ENCODE data around the gene HOGA1.

Gene HOGA1

DNA sequence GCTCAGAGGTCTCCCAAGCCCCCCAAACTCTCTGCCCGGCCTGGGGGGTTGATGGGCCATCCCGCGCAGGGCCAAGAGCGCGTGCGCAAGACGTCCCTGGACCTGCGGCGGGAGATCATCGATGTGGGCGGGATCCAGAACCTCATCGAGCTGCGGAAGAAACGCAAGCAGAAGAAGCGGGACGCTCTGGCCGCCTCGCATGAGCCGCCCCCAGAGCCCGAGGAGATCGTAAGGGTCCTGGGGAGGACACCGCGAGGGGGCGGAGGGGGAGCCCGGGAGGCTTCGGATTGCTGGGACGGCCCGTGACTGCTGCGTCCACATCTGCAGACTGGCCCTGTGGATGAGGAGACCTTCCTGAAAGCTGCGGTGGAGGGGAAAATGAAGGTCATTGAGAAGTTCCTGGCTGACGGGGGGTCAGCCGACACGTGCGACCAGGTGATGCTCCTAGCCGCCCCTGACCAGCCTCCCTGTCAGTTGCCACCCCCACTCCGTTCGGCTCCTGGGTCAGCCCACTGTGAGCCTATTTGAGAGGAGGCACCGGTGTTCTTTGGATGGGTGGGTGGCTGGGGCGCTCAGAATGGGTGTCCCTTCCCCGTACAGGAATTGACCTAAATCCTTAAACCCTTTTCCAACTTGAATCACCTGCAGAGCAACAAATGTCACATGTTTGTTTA is 5.9 kb upstream of the HOGA1 start:
- no peak for DNase-seq (ENCODE audit: low read depth in 2 of 2)

DNA sequence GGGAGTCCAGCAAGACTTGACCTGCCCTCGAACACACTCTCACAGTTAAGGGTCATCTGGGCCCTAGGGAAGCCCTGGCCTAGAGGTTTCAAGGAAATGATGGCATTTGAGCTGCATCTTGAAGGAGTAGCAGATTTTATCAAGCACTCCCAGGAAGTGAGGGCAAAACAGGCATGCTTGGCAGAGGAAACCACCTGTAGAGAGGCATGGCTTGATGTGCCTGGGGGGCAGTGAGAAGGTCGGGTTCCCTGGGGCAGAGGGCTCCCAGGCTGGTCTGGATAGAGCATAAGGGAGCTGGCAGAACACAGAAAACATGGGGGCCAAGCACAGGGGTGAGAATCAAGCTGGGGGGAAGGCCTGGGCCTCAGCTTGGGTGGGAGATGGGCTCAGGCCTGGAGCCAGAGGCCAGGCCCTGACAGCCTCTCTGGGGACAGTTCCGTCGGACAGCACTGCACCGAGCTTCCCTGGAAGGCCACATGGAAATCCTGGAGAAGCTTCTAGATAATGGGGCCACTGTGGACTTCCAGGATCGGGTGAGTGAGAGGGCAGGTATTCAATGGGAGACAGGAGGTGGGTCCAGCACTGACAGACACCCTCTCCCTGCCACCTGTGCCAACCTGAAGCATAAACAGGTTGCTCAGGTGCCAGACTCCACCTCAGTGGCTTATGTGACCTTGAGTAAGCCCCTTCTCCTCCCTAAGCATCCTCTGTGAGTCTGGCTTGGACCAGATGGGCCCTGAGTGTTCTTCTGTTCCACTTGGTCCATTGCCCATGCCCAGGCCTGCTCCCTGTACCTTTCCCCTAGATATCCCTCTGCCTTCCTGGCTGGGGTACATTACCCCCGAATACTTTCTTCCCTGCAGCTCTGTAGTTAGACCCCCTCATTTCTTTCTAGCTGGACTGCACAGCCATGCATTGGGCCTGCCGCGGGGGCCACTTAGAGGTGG is 3.5 kb upstream of the HOGA1 start:
- no peak for DNase-seq (ENCODE audit: low read depth in 2 of 2)

DNA sequence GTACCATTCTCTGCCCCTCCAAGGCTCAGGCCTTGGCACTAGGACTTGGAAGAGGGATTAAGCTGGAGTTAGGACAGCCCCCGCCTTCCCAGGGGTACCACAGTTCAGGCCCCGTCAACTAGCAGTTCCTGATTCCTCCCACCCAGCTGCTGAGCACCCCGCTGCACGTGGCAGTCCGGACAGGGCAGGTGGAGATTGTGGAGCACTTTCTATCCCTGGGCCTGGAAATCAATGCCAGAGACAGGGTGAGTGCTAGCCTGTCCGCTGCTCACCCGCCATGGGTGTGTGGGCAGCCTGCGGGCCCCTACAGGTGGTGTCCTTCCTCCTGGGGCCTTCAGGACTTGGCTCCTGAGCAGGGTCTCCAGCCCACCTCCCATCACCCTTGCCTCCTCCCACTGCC is 2.0 kb upstream of the HOGA1 start:
- no peak for DNase-seq (ENCODE audit: low read depth in 2 of 2)

DNA sequence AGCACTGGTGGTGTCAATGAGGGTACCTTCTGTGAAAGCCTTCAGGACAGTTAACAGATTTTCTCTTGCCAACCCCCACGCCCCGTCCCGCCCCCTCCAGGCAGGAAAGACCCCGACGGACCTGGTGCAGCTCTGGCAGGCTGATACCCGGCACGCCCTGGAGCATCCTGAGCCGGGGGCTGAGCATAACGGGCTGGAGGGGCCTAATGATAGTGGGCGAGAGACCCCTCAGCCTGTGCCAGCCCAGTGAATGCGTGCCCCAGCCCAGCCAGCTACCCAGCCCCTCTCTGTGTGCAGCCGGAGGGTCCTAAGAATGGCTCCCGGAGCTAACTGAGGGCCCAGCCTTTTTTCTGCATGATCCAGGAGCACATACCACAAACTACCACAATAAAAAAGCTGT is 713 bp upstream of the HOGA1 start:
- DNase-seq (ENCODE audit: low read depth in 2 of 2): no peak

DNA sequence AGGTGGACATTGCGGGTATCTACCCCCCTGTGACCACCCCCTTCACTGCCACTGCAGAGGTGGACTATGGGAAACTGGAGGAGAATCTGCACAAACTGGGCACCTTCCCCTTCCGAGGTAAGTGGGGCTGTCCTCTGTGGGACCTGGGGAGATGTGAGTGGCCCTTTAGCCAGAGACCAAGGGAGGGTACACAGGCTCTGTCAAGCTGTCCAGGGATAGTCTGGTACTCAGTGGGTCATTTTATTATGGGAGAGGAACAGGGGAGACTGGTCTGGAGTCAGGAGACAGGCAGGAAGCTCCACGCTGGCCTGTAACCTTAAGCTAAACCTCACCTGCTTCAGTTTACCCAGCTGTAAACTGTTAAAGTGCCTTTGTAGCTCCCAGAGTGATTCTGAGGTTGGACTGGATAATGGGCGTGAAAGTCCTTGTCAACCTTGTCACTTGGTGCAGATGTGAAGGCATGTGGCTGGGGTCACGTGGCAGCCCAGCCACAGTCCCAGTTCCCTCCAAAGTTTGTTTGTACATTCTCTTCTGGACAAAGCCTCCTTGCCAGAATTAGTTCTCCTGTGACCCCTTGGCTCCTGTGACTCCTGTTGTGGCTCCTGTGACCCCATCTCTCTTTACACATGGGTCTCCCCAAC is 729 bp downstream of the HOGA1 start:
- no peak for DNase-seq (ENCODE audit: low read depth in 2 of 2)

DNA sequence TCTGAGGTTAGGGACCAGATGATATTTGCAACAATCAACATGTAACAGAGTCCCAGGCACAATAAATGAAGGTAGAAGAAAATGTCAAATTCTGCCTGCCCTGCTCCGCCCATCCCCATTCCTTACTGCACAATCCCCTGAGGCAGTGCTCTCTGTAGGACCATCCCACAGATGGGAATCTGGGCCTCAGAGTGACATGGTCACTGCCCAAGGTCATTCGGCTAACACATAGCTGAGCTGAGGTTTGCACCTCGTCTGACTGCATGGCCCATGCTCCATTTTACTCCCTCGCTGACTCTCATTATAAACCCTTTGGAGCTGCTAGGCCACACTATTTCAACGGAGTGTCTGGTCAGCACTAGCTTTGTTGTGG is 1.2 kb downstream of the HOGA1 start:
- no peak for DNase-seq (ENCODE audit: low read depth in 2 of 2)

DNA sequence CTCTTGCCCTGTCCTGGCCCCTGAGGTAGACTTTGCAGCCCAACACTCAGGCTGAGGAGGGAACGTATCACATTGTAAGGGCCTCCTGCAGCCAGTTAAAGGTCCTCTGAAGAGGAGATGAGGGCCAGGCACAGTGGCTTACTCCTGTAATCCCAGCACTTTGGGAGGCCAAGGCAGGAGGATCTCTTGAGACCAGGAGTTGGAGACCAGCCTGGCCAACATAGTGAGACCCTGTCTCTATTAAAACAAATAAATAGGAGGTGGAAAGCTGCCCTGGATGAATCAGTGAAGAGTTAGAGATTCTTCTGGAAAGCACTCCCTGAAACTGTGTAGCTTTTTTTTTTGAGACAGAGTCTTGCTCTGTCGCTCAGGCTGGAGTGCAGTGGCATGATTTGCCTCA is 3.0 kb downstream of the HOGA1 start:
- DNase-seq (ENCODE audit: low read depth in 2 of 2): no peak

DNA sequence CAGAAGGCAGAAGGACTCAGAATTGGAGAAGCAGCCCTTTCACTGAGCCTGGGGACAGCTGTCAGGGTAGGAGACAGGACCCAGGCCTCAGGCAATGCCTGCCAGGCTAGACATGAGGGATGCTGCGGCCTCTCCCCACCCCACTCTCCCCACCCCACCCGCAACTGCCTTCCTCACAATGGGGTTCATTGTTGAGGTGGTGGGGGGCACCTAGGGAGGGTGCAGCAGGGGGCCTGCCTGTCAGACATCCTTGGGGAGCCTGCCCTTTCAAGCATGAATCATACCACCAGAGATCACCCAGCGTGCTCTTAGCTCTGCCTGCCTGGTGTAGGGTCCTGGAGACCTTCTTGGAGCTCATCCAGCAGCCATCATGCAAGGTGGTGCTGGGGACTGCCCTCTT is 5.3 kb downstream of the HOGA1 start, which contains the start of gene C10orf62:
Gene C10orf62, plus strand, starts transcription at position 243 of the 400 bp plus-strand sequence. CDS start 177 bp downstream, outside the sequence.
- no peak for DNase-seq (ENCODE audit: low read depth in 2 of 2)

DNA sequence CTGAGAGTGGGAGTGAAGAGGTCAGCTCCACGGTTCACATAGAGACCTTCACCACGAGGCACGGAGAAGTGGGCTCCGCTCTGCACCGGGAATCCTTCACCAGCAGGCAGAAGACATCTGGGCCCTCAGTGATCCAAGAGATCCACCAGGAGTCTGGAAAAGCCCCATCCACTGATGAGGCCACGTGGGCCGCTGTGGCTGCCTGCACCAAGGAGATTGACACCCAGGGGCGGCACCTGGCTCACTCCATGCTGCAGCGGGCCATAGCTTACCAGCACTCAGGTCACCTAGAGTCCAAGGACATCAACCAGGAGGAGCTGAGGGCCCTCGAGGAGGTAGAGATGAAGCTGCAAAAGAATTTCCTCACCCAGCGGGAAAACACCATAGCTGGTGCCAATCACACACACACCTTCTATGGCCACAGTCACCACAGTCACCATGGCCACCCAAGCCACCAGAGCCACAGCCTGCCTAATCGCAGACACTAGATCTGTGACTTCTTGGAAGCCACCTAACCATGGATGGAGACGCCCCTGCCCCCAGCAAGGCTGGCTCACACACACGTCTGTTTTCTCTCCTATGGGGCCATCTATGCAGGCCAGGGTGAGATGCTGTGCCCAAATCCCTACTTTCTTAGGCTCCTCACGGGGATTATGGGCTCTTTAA is 6.0 kb downstream of the HOGA1 start:
- DNase-seq (ENCODE audit: low read depth in 2 of 2): no peak

DNA sequence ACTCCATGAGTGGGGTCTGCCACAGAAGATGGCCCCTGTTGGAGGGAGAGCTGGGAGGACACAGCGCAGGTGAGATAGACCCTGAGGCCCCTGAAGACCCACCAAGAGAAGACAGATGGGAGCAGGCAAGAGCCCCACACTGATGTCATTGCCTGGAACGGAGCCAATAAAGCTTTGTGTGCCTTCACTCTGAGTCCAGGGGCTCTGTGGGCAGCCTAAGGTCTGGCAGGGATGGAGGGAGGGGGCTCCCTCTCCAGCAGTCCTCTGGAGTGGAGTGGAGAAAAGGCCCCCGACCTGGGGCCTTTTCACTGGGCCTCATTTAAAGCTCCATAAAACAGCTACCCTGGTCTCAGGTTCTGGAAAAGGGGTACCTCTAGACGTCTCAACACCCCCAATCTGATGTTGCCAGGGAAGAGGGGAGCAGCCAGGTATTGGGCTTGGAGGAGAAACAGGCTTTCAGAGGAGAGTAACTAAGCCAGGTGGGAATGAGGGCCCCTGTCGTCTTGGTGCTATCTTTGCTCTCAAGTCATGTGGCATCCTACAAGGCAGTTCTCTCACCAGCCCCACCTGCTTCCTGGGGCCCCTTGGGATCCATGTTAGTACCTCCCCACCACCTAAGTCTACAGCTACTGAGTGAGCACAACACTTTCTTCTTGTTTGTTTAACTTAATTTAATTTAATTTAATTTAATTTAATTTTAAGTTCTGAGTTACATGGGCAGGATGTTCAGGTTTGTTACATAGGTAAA is 6.7 kb downstream of the HOGA1 start:
- DNase-seq (ENCODE audit: low read depth in 2 of 2): no peak

DNA sequence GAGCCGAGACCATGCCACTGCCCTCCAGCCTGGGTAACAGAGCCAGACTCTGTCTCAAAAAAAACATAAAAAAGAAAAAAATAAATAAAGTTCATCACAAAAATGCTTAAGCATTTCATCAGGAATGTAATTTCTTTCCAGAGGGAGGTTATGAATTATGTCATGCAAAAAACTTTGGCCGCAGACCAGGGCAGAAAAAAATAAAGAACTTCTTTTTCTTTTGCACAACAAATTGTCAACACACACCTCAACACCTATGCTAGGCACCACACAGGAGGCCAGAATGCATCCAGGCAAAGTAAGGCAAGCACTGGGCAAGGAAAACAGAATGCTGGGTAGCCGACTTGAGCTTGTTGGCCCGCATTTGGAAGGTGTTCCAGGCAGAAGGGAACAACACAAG is 9.2 kb downstream of the HOGA1 start:
- no peak for DNase-seq (ENCODE audit: low read depth in 2 of 2)

DNA sequence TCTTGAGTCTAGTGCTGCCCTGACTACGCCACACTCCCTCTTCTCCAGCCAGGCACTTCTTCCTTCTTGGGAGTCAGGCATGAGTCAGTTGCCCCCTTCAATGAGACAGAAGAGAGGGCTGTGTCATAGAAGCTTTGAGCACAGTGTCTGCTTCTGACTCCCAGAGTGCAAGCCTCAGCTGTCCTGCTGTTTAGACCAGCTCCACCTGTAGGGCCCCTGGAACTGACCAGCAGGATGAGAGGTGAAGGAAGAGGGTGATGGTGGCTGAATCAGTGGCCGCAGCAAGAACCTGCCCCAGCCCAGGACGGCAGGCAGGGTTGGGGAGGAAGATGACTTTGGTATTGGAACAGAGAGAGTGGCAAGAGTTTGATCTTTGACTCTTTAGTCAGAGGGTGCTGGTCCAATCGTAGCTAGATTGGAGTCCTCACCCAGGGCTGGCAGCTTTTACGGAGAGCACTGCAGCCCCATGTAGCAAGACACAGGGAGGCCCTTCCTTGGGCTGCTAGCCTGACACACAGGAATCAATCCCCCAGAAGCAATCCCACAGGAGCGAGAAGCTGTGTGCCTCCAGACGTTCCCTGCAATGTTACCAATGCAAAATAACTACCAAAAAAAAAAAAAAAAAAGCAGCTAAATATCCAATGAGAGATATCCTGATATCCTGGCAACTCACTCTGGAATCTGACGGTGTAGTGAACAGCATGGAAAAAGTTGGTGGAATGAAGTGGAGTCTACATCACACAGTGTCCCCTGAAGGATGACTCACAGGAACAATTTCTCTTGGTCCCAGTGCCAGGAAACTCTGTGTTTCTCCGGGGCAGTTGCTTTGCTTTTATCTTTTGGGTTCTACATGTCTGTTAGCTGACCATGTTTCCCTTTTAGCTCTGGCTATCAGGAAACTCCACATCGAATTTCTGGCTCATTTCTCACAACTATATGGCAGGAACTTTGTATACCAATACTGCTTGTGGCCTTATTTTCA is 12.2 kb downstream of the HOGA1 start:
- no peak for DNase-seq (ENCODE audit: low read depth in 2 of 2)

DNA sequence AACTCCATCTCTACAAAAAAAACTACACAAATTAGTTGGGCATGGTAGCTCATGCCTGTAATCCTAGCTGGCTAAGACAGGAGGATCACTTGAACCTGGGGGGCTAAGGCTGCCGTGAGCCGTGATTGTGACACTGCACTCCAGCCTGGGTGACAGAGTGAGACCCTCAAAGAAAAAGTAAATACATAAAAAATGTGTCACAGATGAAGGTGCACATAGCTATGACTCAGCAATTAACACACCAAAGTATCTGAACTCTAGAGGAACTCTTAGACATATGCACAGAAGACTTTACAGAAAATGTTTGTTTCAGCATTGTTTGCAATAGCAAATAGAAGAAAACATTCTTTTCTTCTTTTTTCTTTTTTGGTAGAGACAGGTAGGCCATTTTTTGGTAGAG is 13.6 kb downstream of the HOGA1 start:
- no peak for DNase-seq (ENCODE audit: low read depth in 2 of 2)

DNA sequence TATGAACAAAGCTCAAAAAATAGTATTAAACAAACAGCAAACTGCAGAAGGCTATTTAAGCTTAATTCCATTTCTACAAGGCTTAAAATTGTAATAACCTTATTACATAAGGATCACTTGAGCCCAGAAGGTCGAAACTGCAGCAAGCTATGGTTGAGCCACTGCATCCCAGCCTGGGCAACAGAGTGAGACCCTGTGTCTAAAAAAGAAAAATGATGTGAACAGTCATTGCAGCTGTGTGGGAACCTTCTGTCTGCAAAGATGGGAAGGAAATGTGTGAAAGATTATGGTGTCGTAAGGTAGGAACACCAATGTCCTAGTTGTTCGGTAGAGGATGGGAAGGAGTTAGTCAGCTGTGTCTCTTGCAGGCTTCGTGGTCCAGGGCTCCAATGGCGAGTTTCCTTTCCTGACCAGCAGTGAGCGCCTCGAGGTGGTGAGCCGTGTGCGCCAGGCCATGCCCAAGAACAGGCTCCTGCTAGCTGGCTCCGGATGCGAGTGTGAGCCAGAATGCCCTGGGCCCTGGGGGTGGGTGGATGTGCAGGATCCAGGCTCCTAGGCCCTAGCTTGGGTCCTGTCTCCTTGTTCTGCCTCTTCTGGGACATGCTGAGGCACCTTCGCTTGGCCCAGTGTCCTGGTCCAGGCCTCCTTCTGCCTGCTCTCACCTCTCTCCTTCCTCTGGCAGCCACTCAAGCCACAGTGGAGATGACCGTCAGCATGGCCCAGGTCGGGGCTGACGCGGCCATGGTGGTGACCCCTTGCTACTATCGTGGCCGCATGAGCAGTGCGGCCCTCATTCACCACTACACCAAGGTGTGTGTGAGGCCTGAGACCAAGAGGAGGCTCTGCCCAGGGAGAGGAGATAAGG is 14.4 kb downstream of the HOGA1 start:
- no peak for DNase-seq (ENCODE audit: low read depth in 2 of 2)

DNA sequence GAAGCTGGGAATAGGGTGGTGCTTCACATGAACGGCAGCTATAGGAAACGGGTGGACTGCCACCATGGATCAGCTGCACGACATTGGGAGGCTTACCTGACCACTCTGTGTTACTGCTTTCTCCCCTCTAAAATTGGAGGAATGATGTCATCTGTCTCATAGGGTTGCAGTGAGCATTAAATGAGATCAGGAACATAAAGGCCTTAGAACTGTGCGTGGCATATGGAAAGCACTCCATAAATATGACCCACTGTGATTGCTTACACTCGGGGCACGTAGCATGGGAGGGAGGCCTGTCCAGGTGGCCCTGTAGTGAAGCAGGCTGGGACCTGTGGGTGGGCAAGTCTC is 15.1 kb downstream of the HOGA1 start:
- DNase-seq (ENCODE audit: low read depth in 2 of 2): no peak

DNA sequence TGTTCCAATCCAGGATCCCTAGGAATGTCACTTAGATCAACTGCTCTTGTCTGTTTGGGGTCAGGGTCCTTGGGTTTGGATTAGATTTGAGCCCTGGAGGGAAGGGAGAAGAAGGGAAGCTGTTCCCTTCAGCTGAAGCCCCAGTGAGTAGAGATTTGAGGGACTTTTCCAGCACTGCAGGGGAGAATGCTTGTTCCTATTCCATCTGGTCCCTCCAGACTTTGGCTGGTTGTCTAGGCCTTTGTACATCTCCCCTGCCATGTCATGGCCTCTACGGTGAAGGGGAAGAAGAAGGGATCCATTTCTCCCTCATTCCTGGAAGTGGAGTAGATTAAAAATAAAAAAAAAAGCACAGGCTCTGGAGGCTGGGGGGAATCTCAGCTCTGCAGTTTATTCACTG is 16.4 kb downstream of the HOGA1 start:
- no peak for DNase-seq (ENCODE audit: low read depth in 2 of 2)

DNA sequence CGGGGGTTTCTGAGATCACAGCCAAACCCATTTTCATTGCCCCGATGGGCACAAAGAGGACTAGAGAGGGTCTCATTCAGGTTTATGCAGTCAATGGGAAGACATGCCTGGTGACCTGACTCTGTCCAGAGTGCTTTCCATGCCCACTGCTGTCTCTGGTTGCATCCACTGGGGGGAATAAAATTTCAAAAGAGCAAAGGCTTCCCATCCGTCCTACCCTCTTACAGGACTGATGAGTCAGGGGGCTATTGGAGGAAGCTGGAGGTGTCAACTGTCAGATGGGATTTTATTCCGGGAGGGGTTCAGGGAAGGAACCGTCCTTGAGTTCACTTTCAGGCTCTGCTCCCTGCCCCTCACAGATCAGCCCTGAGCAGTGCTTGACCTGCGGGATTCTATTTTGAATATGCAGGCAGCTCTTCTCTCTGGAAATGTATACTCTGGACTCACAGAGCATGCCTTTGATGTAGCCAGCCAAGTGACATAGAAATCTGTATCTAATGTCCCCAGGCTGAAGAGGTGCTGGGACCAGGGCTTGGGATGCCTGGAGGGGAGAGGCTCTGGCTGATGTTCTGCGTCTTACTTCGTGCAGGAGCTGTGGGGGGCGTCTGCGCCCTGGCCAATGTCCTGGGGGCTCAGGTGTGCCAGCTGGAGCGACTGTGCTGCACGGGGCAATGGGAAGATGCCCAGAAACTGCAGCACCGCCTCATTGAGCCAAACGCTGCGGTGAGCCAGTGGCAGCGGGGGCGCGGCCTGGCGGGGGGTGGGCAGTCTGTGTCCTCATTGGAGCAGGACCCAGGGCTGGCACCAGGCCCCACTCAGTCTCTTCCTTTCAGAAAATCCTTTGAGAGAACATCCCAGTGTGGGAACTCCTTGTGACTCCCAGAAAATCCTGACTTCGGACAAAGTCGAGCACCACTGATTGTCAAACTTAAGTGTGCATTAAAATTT is 17.4 kb downstream of the HOGA1 start:
- DNase-seq (ENCODE audit: low read depth in 2 of 2): no peak

DNA sequence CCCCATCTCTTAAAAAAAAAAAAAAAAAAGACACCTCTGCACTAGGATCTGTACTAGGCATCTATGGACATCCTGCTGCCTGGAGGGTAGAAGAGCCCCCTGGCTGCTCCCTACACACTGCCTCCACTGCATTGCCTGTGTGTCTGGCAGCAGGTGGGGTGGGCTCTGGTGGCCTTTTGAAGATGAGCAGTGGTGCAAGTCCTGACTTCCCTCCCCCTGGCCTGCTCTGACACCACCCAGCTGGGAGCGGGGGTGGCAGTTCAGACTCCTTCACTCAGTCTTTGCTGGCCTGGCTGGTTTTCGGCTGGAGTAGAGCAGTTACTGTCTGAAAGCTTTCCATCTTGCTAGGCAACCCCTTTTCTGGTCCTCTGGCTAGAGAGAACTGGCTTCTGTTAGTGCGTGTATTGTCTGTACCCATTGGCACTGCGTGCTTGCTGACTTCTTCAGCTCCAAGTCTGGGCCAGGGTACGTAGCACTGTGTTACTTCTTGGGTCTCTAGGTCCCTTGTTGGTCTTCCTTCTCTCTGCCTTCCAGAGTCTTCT is 23.0 kb downstream of the HOGA1 start:
- no peak for DNase-seq (ENCODE audit: low read depth in 2 of 2)
